ENCODE measurements around the gene IL25.
"Not testable (repeated sequence)": the region's sequence is repeated elsewhere in the genome, so short reads cannot be mapped to it uniquely, and the experiment has no call there.

IL25 gene

GRCh38 chr14:23396781-23397407 lies 24.3 kb downstream of the IL25 start:
- no peak for TF ChIP-seq CTCF (IDR thresholded peaks at IDR 0.05; ENCODE audit: low read depth, low read length)
- DNase-seq (ENCODE audit: extremely low read depth, low read depth), result no peak

GRCh38 chr14:23398348-23398747 lies 25.7 kb downstream of the IL25 start:
- no peak for TF ChIP-seq CTCF (IDR thresholded peaks at IDR 0.05; ENCODE audit: low read depth, low read length)
- DNase-seq (ENCODE audit: extremely low read depth, low read depth), result no peak

- no peak for TF ChIP-seq CTCF (IDR thresholded peaks at IDR 0.05; ENCODE audit: low read depth, low read length)
- no peak for DNase-seq (ENCODE audit: extremely low read depth, low read depth)
These were observed 26.5 kb downstream of the IL25 start for GRCh38 chr14:23399136-23399535.

GRCh38 chr14:23399591-23399990 lies 27.0 kb downstream of the IL25 start:
- no peak for TF ChIP-seq CTCF (IDR thresholded peaks at IDR 0.05; ENCODE audit: low read depth, low read length)
- DNase-seq (ENCODE audit: extremely low read depth, low read depth), result no peak

GRCh38 chr14:23400496-23401149 lies 28.0 kb downstream of the IL25 start:
- DNase-seq (ENCODE audit: extremely low read depth, low read depth), result not testable (repeated sequence)

GRCh38 chr14:23401291-23401690 lies 28.7 kb downstream of the IL25 start:
- no peak for TF ChIP-seq CTCF (IDR thresholded peaks at IDR 0.05; ENCODE audit: low read depth, low read length)
- DNase-seq (ENCODE audit: extremely low read depth, low read depth), result no peak

GRCh38 chr14:23402296-23403138 lies 29.9 kb downstream of the IL25 start:
- DNase-seq (ENCODE audit: extremely low read depth, low read depth), result no peak
- no peak for TF ChIP-seq CTCF (IDR thresholded peaks at IDR 0.05; ENCODE audit: low read depth, low read length)

Measured in AG09319 (cell line).